Right lobe of liver (tissue), 6 donors: ENCODE results near the gene BLOC1S5. TPM values are rescaled to one million over a fixed set of nuclear protein-coding genes. Genes with fewer than 3 reads are reported as not detected.

Source experiments
- ATAC-seq, 4 donors: fragments of 200-7000 bp; cut with Tn5 transposase; one replicate each; pipeline ENCODE4 v1.9.1; 2020; ENCODE audit warnings: mild to moderate bottlenecking in 4 of 4, moderate library complexity in 4 of 4
- DNase-seq, 3 donors: peaks; one replicate each; pipeline ENCODE4 v3.0.0-alpha.2; 2020
- H3K27ac ChIP-seq, 3 donors: fragments of 200-600 bp; one replicate each; pipeline ENCODE4 v1.8.0; 2022
- H3K27me3 ChIP-seq, 2 donors: fragments of 200-600 bp; one replicate each; pipeline ENCODE4 v1.8.0; 2022
- H3K36me3 ChIP-seq, 4 donors: fragments of 200-600 bp; sonication (generic) in 1 of 4; one replicate each; pipeline versions ENCODE4 v1.5.1 to v1.8.0; 2017 to 2022; ENCODE audit warnings: control low read depth in 1 of 4
- H3K4me1 ChIP-seq, 4 donors: fragments of 200-600 bp; sonication (generic) in 1 of 4; one replicate each; pipeline versions ENCODE4 v1.5.1 to v1.8.0; 2017 to 2022; ENCODE audit warnings: control low read depth in 1 of 4
- H3K4me3 ChIP-seq, 3 donors: fragments of 200-600 bp; one replicate each; pipeline ENCODE4 v1.8.0; 2022
- H3K9me3 ChIP-seq, 4 donors: fragments of 200-600 bp; sonication (generic) in 1 of 4; one replicate each; pipeline versions ENCODE4 v1.5.1 to v1.8.0; 2017 to 2022; ENCODE audit warnings: control low read depth in 1 of 4
- CTCF ChIP-seq, 4 donors: fragments of 200-600 bp in 3 of 4; fragments of 450-650 bp in 1 of 4; IDR thresholded peaks; one replicate each; pipeline versions ENCODE4 v1.5.1 to v1.8.0; 2016 to 2022; ENCODE audit warnings: antibody characterized with exemption in 4 of 4, mild to moderate bottlenecking in 2 of 4
- POLR2A ChIP-seq: fragments of 450-650 bp; IDR thresholded peaks from one replicate; pipeline ENCODE4 v1.6.1; 2017; ENCODE audit warnings: antibody characterized with exemption, mild to moderate bottlenecking
- WGBS: methylation state at CpG from one replicate; pipeline ENCODE4 v1.1.6; 2018; ENCODE audit warnings: low coverage, low lambda C conversion rate; ENCODE audit not compliant: insufficient coverage; ENCODE audit errors: missing lambda C conversion rate; 5-methylcytosine and 5-hydroxymethylcytosine counted together
- intact Hi-C, 2 donors: fragments of 100-400 bp; cut with DNase I; formaldehyde crosslinking; loops; one replicate each; pipeline versions ENCODE4 v1.11.2 to v1.14.1; 2022
- total RNA-seq, 6 experiments: library from RNA; depleted of rRNA in 2 of 6; stranded (reverse); fragments of >200 nt in 2 of 6; fragmentation: NEBNext Ultra II Directional in 3 of 6; extraction: Animal tissue kit (Norgen Biotek cat#: 25700) in 3 of 6; gene quantifications; one replicate each; pipeline versions ENCODE4 v1.1.0 to v1.2.4, GENCODE V29; 2016 to 2023
- donor health status: DM: no; HTN: yes; CAD: no.
- donor health status: DM: no; HTN: no; CAD: no.
- donor health status: DM: no; HTN: no; CAD: no.
- donor health status: DM: no; HTN: yes; CAD: no.
- donor health status: DM: no; HTN: yes; CAD: no.

BLOC1S5 gene
- total RNA-seq, 6 experiments from 2014 or later: 4.4 to 10.7 (median 7.4) TPM

GRCh38 chr6:8087870-8088754 is 23.9 kb upstream of the BLOC1S5 start:
- no peak for ATAC-seq
- Histone ChIP-seq H3K27me3 (no peaks in the 10 kb centered on the region), H3K4me1 (peaks cover 0 to 23% (median 9%) of the 10 kb centered on the region in 4 donors), H3K9me3 (no peaks in the 10 kb centered on the region), H3K4me3 (no peak overlapping the region), H3K27ac (no peak overlapping the region), H3K36me3 (peaks cover 0 to 24% (median 5%) of the 10 kb centered on the region in 4 donors)
- intact Hi-C loops: no loop called here
- DNase-seq: no peak
- TF ChIP-seq POLR2A: no peak
- no peak for TF ChIP-seq CTCF (IDR thresholded peaks at IDR 0.05)
- 94% methylated on average over 4 of the region's 5 CpGs for WGBS

- WGBS: 81% methylated on average over 6 of the region's 9 CpGs
- Histone ChIP-seq H3K27ac (no peak overlapping the region), H3K9me3 (no peaks in the 10 kb centered on the region), H3K4me3 (no peak overlapping the region), H3K4me1 (peaks cover 0 to 32% (median 9%) of the 10 kb centered on the region in 4 donors), H3K36me3 (peaks cover 0 to 18% (median 5%) of the 10 kb centered on the region in 4 donors), H3K27me3 (no peaks in the 10 kb centered on the region)
- ATAC-seq: no peak
- intact Hi-C loops: no loop called here
- no peak for DNase-seq
- TF ChIP-seq POLR2A: no peak
- TF ChIP-seq CTCF (IDR thresholded peaks at IDR 0.05): no peak
These were observed 22.6 kb upstream of the BLOC1S5 start for GRCh38 chr6:8086755-8087306.

- Histone ChIP-seq H3K4me3 (no peak overlapping the region), H3K36me3 (peaks cover 0 to 15% (median 5%) of the 10 kb centered on the region in 4 donors), H3K27ac (peak overlapping the region; percentile 46 to 80 (median 63)), H3K27me3 (no peaks in the 10 kb centered on the region), H3K4me1 (peaks cover 0 to 43% (median 15%) of the 10 kb centered on the region in 4 donors), H3K9me3 (no peaks in the 10 kb centered on the region)
- WGBS: 0% methylated on average over 2 of the region's 2 CpGs
- peak; percentile 87 to 98 (median 95) for ATAC-seq
- intact Hi-C loops: no loop called here
- peak; percentile 72 to 85 (median 80) for DNase-seq
- TF ChIP-seq POLR2A (no peak), CTCF (IDR thresholded peaks at IDR 0.05) (no peak)
These were observed 20.9 kb upstream of the BLOC1S5 start for GRCh38 chr6:8085053-8085511.

GRCh38 chr6:8084586-8084985 is 20.4 kb upstream of the BLOC1S5 start:
- H3K36me3 ChIP-seq: peaks cover 0 to 13% (median 5%) of the 10 kb centered on the region in 4 donors
- no peaks in the 10 kb centered on the region for H3K27me3 ChIP-seq
- H3K4me1 ChIP-seq: peaks cover 0 to 47% (median 18%) of the 10 kb centered on the region in 4 donors
- WGBS: 55% methylated on average over 4 of the region's 4 CpGs
- intact Hi-C loops: no loop called here
- DNase-seq (no peak), ATAC-seq (peak in 3 of 4 donors; percentile 11 to 35 (median 15))
- H3K9me3 ChIP-seq: no peaks in the 10 kb centered on the region
- H3K27ac ChIP-seq: peak overlapping the region; percentile 46 to 80 (median 63)
- TF ChIP-seq CTCF (IDR thresholded peaks at IDR 0.05): no peak
- TF ChIP-seq POLR2A: no peak
- no peak overlapping the region for H3K4me3 ChIP-seq
